Coronary artery (tissue), 2 donors: ENCODE data around the gene TNIP1.
A peak's percentile ranks its signal among the peaks of the same experiment; 100 is the strongest.

Source experiments
- DNase-seq: peaks from one replicate; pipeline ENCODE4 v3.0.0-alpha.2; 2017; ENCODE audit warnings: low spot score
- H3K27ac ChIP-seq, 2 donors: fragments of 200-600 bp; sonication (generic); one replicate each; pipeline ENCODE4 v1.5.1; 2016 to 2019
- H3K4me3 ChIP-seq: fragments of 200-600 bp; sonication (generic); 2 replicates; pipeline ENCODE4 v1.5.1; 2016; ENCODE audit warnings: mild to moderate bottlenecking, moderate library complexity
- CTCF ChIP-seq: fragments of 200-600 bp; sonication (generic); IDR thresholded peaks from one replicate; pipeline ENCODE4 v1.5.1; 2019; ENCODE audit warnings: antibody characterized with exemption

TNIP1 gene

GRCh38 chr5:151029179-151030055, 51.4 kb downstream of the TNIP1 start:
- TF ChIP-seq CTCF, result no peak
- Histone ChIP-seq H3K27ac (peak overlapping the region; percentile 59 to 97), H3K4me3 (no peak overlapping the region)
- DNase-seq, result no peak

GRCh38 chr5:151028717-151029116, 52.1 kb downstream of the TNIP1 start:
- Histone ChIP-seq H3K27ac (peak overlapping the region; percentile 23 to 97), H3K4me3 (no peak overlapping the region)
- TF ChIP-seq CTCF, result no peak
- DNase-seq, result no peak

GRCh38 chr5:151027961-151028479, 52.8 kb downstream of the TNIP1 start:
- Histone ChIP-seq H3K4me3 (no peak overlapping the region), H3K27ac (peak overlapping the region in 1 of 2 donors; percentile 97)
- no peak for DNase-seq
- TF ChIP-seq CTCF, result no peak

DNA sequence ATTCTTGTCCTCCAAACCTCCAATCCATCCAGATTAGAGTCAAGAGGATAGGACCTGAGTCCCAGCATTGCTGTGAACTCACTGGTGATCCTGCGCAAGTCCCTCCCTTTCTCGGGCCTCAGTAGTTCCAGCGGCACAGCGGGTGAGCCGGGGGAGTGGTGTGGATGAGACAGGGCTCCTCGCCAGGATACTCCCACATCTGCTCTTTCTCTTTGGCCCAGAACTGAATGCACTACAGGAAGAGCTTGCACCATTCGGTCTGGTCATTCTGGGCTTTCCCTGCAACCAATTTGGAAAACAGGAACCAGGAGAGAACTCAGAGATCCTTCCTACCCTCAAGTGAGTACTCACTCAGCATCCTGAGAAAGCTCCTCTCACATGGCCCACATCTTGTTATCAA, 54.2 kb downstream of the TNIP1 start:
- TF ChIP-seq CTCF, result no peak
- no peak for DNase-seq
- Histone ChIP-seq H3K4me3 (peak overlapping the region; percentile 85), H3K27ac (peak overlapping the region; percentile 46 to 97)

DNA sequence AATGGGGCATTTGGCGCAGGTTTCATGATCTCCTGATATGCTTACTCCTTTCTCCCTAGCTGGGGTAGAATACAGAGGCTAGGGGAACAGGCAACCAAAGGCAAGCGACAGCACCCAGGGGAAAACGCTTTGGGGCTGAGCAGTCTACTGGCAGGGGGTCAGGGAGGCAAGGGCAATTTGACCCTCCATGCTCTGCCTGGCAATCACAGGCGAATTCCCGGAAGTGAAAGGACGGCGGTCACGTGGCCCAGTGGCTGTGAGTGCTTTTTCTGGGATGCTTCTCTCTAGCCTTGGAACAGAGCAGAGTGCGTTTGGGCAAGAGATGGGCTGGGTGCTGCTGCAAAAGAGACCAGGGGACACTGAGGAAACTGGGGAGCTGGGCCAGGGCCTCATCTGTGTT, 54.7 kb downstream of the TNIP1 start:
- Histone ChIP-seq H3K27ac (peak overlapping the region; percentile 46 to 97), H3K4me3 (peak overlapping the region; percentile 85)
- no peak for DNase-seq
- no peak for TF ChIP-seq CTCF

GRCh38 chr5:151025250-151025606, 55.6 kb downstream of the TNIP1 start:
- no peak for TF ChIP-seq CTCF
- DNase-seq, result no peak
- H3K27ac ChIP-seq, result peak overlapping the region; percentile 94 to 97
- peak overlapping the region; percentile 85 for H3K4me3 ChIP-seq
